ENCODE measurements around the gene SLC40A1. TPM values are rescaled to one million over a fixed set of nuclear protein-coding genes. Genes with fewer than 3 reads are reported as not detected.

Gene SLC40A1
- total and polyA plus RNA-seq, 2 experiments from 2014 or later: 0.80 to 11.5 TPM

GRCh38 chr2:189599245-189599644, 18.7 kb upstream of the SLC40A1 start:
- DNase-seq (ENCODE audit: low read depth in 1 of 2, low spot score in 1 of 2): no peak
- H3K9me3 ChIP-seq (ENCODE audit: low read depth): no peaks in the 10 kb centered on the region
- TF ChIP-seq CTCF (IDR thresholded peaks at IDR 0.05; ENCODE audit: low read depth, low read length): no peak
- H3K4me1 ChIP-seq (ENCODE audit: low read depth): peaks cover 4% of the 10 kb centered on the region
- no peak overlapping the region for H3K4me3 ChIP-seq
- no peak overlapping the region for H3K27ac ChIP-seq
- peaks cover 26% of the 10 kb centered on the region for H3K27me3 ChIP-seq
- no peaks in the 10 kb centered on the region for H3K36me3 ChIP-seq

- H3K36me3 ChIP-seq: no peaks in the 10 kb centered on the region
- H3K4me1 ChIP-seq (ENCODE audit: low read depth): no peaks in the 10 kb centered on the region
- H3K27me3 ChIP-seq: peaks cover 42% of the 10 kb centered on the region
- DNase-seq (ENCODE audit: low read depth in 1 of 2, low spot score in 1 of 2): no peak
- no peak for TF ChIP-seq CTCF (IDR thresholded peaks at IDR 0.05; ENCODE audit: low read depth, low read length)
- H3K4me3 ChIP-seq: no peak overlapping the region
- no peaks in the 10 kb centered on the region for H3K9me3 ChIP-seq (ENCODE audit: low read depth)
- H3K27ac ChIP-seq: no peak overlapping the region
Observed at GRCh38 chr2:189595417-189595816, 14.8 kb upstream of the SLC40A1 start.

GRCh38 chr2:189594305-189594704, 13.7 kb upstream of the SLC40A1 start:
- peaks cover 40% of the 10 kb centered on the region for H3K27me3 ChIP-seq
- H3K4me3 ChIP-seq: no peak overlapping the region
- no peaks in the 10 kb centered on the region for H3K36me3 ChIP-seq
- H3K9me3 ChIP-seq (ENCODE audit: low read depth): no peaks in the 10 kb centered on the region
- no peak overlapping the region for H3K27ac ChIP-seq
- H3K4me1 ChIP-seq (ENCODE audit: low read depth): no peaks in the 10 kb centered on the region
- no peak for TF ChIP-seq CTCF (IDR thresholded peaks at IDR 0.05; ENCODE audit: low read depth, low read length)
- no peak for DNase-seq (ENCODE audit: low read depth in 1 of 2, low spot score in 1 of 2)

- DNase-seq (ENCODE audit: low read depth in 1 of 2, low spot score in 1 of 2): no peak
- no peaks in the 10 kb centered on the region for H3K4me1 ChIP-seq (ENCODE audit: low read depth)
- TF ChIP-seq CTCF (IDR thresholded peaks at IDR 0.05; ENCODE audit: low read depth, low read length): no peak
- H3K36me3 ChIP-seq: no peaks in the 10 kb centered on the region
- H3K27me3 ChIP-seq: peaks cover 45% of the 10 kb centered on the region
- H3K4me3 ChIP-seq: no peak overlapping the region
- no peak overlapping the region for H3K27ac ChIP-seq
- H3K9me3 ChIP-seq (ENCODE audit: low read depth): no peaks in the 10 kb centered on the region
Observed at GRCh38 chr2:189593115-189593514, 12.5 kb upstream of the SLC40A1 start.

GRCh38 chr2:189592353-189592984, 11.9 kb upstream of the SLC40A1 start:
- TF ChIP-seq CTCF (IDR thresholded peaks at IDR 0.05; ENCODE audit: low read depth, low read length): no peak
- no peaks in the 10 kb centered on the region for H3K4me1 ChIP-seq (ENCODE audit: low read depth)
- H3K9me3 ChIP-seq (ENCODE audit: low read depth): no peaks in the 10 kb centered on the region
- no peak overlapping the region for H3K27ac ChIP-seq
- DNase-seq (ENCODE audit: low read depth in 1 of 2, low spot score in 1 of 2): no peak
- H3K27me3 ChIP-seq: peaks cover 45% of the 10 kb centered on the region
- H3K4me3 ChIP-seq: no peak overlapping the region
- H3K36me3 ChIP-seq: no peaks in the 10 kb centered on the region
